B cell (primary cell): ENCODE data around the gene CUBN.

Source experiments
- EZH2 ChIP-seq: IDR thresholded peaks from 2 replicates; pipeline ENCODE4 v1.6.1; 2012; ENCODE audit warnings: borderline replicate concordance, low read depth, mild to moderate bottlenecking, moderate library complexity, low read length; ENCODE audit not compliant: insufficient read depth, poor library complexity, severe bottlenecking
- TF ChIP-seq, protein P1 (sequence below): fragments of 200-600 bp; IDR thresholded peaks from one replicate; pipeline ENCODE4 v1.8.0; 2022; ENCODE audit warnings: antibody characterized with exemption, mild to moderate bottlenecking

GRCh38 chr10:16916496-16916895 is 213.1 kb downstream of the CUBN start:
- no peak for TF ChIP-seq EZH2
- TF ChIP-seq, protein P1, sequence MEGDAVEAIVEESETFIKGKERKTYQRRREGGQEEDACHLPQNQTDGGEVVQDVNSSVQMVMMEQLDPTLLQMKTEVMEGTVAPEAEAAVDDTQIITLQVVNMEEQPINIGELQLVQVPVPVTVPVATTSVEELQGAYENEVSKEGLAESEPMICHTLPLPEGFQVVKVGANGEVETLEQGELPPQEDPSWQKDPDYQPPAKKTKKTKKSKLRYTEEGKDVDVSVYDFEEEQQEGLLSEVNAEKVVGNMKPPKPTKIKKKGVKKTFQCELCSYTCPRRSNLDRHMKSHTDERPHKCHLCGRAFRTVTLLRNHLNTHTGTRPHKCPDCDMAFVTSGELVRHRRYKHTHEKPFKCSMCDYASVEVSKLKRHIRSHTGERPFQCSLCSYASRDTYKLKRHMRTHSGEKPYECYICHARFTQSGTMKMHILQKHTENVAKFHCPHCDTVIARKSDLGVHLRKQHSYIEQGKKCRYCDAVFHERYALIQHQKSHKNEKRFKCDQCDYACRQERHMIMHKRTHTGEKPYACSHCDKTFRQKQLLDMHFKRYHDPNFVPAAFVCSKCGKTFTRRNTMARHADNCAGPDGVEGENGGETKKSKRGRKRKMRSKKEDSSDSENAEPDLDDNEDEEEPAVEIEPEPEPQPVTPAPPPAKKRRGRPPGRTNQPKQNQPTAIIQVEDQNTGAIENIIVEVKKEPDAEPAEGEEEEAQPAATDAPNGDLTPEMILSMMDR, result no peak
